Natural killer cell treated with Interleukin-12 subunit alpha and Interleukin-12 subunit beta and Interleukin-15 and Interleukin-18, amount 100 ng/mL, for 72 hours (primary cell): ENCODE data around the gene CPNE2. TPM values are rescaled to one million over a fixed set of nuclear protein-coding genes. Genes with fewer than 3 reads are reported as not detected.
A peak's percentile ranks its signal among the peaks of the same experiment; 100 is the strongest.
"Not testable (repeated sequence)": the region's sequence is repeated elsewhere in the genome, so short reads cannot be mapped to it uniquely, and the experiment has no call there.

ENCODE experiments used
- ATAC-seq, 2 donors: fragments of 150-1000 bp; cut with Tn5 transposase in 1 of 2; sonication (Bioruptor Pico), chemical (Tn5 transposase) in 1 of 2; 2 replicates each; pipeline ENCODE4 v1.10.0; 2021
- DNase-seq: peaks from one replicate; pipeline ENCODE4 v3.0.0; 2022; ENCODE audit warnings: low spot score
- H3K27ac Mint-ChIP-seq, 2 donors: 1 replicate in 1 of 2; 2 replicates in 1 of 2; pipeline ENCODE4 v1.8.0; 2022; ENCODE audit warnings: mixed read lengths in 2 of 2, mild to moderate bottlenecking in 1 of 2, moderate library complexity in 1 of 2
- H3K27me3 Mint-ChIP-seq, 2 donors: 1 replicate in 1 of 2; 2 replicates in 1 of 2; pipeline ENCODE4 v1.8.0; 2022; ENCODE audit warnings: mixed read lengths in 2 of 2
- H3K36me3 Mint-ChIP-seq: one replicate; pipeline ENCODE4 v1.8.0; 2022; ENCODE audit warnings: mixed read lengths
- H3K4me1 Mint-ChIP-seq, 2 donors: 1 replicate in 1 of 2; 2 replicates in 1 of 2; pipeline ENCODE4 v1.8.0; 2022; ENCODE audit warnings: low read depth in 2 of 2, mixed read lengths in 2 of 2, mild to moderate bottlenecking in 1 of 2
- H3K4me3 Mint-ChIP-seq: one replicate; pipeline ENCODE4 v1.8.0; 2022; ENCODE audit warnings: mixed read lengths
- H3K9me3 Mint-ChIP-seq: 2 replicates; pipeline ENCODE4 v1.8.0; 2022; ENCODE audit warnings: mixed read lengths
- total RNA-seq, 2 donors: library from RNA; stranded (reverse); gene quantifications; one replicate each; pipeline ENCODE4 v1.2.3, GENCODE V29; 2022

Gene CPNE2
- total RNA-seq, 2 donors from 2014 or later = 0.50 to 0.95 TPM

DNA sequence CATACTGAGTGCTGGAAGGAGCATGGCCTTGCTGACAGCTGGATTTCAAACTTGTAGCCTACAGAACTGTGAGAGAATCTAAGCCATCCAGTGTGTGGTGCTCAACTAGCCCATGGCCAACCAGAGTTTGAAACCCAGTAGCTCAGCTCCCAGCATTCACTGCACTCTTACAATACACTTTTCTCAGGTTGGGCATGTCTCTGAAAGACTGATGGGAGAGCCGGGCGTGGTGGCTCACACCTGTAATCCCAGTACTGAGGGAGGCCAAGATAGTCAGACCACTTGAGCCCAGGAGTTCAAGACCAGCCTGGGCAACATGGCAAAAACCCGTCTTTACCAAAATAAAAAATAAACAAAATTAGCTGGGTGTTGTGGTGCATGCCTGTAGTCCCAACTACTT lies 3.8 kb downstream of the CPNE2 start:
- DNase-seq (no peak), ATAC-seq (no peak)
- Mint-ChIP-seq H3K4me1 (peaks cover 0 to 10% of the 10 kb centered on the region in 2 donors), H3K27me3 (peaks cover 7 to 11% of the 10 kb centered on the region in 2 donors), H3K36me3 (no peaks in the 10 kb centered on the region), H3K4me3 (no peak overlapping the region), H3K9me3 (no peaks in the 10 kb centered on the region), H3K27ac (no peak overlapping the region)

- H3K4me1 Mint-ChIP-seq = peaks cover 0 to 8% of the 10 kb centered on the region in 2 donors
- no peaks in the 10 kb centered on the region for H3K36me3 Mint-ChIP-seq
- no peak overlapping the region for H3K4me3 Mint-ChIP-seq
- H3K27ac Mint-ChIP-seq = no peak overlapping the region
- H3K27me3 Mint-ChIP-seq = peaks cover 5 to 7% of the 10 kb centered on the region in 2 donors
- ATAC-seq (no peak), DNase-seq (no peak)
- H3K9me3 Mint-ChIP-seq = no peaks in the 10 kb centered on the region
Observed at GRCh38 chr16:57096793-57097192, 4.4 kb downstream of the CPNE2 start.

DNA sequence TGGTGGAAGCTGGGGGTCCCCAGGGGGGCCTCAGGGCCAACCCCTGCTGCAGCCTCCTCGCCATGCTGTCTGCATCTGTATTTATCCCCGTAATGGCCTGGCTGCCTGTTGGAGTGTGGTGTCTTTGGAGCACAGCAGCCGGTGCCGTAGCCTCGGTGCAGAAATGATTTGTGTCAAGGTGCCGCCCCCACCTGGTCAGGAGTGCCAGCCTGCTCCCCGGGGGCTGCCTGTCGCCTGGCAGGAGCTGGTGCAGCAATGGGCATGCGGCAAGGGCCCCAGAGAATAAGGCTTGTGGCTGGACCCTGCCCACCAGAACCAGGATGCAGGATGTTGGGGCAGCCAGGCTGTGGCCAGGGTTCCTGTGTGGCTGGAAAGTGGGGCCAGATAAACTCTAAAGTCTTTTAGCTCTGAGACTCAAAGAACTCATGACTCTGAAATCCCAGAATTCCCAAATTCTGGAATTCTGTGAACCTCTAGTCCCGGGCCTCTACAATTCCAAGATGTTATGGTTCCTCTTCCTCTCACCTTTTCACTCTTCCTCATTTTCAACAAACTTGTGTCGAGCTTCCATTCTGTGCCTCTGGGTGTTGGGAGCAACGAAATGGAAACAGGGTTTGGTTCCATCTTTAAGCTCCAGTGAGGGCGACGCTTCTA lies 5.9 kb downstream of the CPNE2 start:
- no peak for DNase-seq
- Mint-ChIP-seq H3K27me3 (peaks cover 5 to 7% of the 10 kb centered on the region in 2 donors), H3K4me1 (peaks cover 0 to 7% of the 10 kb centered on the region in 2 donors), H3K4me3 (no peak overlapping the region), H3K36me3 (no peaks in the 10 kb centered on the region), H3K27ac (no peak overlapping the region), H3K9me3 (no peaks in the 10 kb centered on the region)
- no peak for ATAC-seq

DNA sequence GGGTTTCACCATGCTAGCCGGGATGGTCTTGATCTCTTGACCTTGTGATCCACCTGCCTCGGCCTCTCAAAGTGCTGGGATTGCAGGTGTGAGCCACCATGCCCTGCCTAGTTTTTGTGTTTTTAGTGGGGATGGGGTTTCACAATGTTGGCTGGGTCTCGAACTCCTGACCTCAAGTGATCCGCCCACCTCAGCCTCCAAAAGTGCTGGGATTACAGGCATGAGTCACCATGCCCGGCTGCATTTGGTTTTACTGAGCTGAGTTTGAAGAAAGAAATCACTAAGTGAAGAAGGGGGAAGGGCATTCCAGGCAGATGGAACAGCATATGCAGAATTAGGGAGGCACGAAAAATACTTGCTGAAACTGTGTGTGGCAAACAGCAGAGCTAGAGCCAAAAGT lies 7.6 kb downstream of the CPNE2 start:
- not testable (repeated sequence) for H3K4me3 Mint-ChIP-seq, H3K36me3 Mint-ChIP-seq, H3K27ac Mint-ChIP-seq, H3K9me3 Mint-ChIP-seq, H3K27me3 Mint-ChIP-seq, DNase-seq, ATAC-seq
- peaks cover 8 to 10% of the 10 kb centered on the region in 2 donors for H3K4me1 Mint-ChIP-seq

DNA sequence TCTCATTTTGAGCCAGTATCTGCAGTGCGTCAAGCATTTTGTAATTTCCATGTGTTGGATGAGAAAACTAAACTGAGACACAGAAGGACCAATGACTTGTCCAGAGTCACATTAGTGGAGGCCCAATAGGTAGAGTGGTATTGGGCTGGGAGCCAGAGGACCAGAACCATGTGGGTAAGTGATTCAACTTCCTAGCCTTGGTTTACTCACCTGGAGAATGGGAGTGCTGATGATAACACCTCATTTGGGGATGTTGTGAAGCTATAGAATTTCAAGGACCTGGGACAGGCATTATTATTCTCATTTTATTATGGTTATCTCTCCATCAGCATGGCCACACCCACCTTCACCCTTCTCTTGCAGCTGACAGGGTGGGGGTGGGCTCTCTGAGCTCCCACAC lies 8.1 kb downstream of the CPNE2 start:
- H3K27me3 Mint-ChIP-seq = peaks cover 3 to 7% of the 10 kb centered on the region in 2 donors
- ATAC-seq (no peak), DNase-seq (no peak)
- no peak overlapping the region for H3K4me3 Mint-ChIP-seq
- no peaks in the 10 kb centered on the region for H3K36me3 Mint-ChIP-seq
- no peak overlapping the region for H3K27ac Mint-ChIP-seq
- H3K9me3 Mint-ChIP-seq = no peaks in the 10 kb centered on the region
- H3K4me1 Mint-ChIP-seq = peaks cover 10 to 11% of the 10 kb centered on the region in 2 donors

DNA sequence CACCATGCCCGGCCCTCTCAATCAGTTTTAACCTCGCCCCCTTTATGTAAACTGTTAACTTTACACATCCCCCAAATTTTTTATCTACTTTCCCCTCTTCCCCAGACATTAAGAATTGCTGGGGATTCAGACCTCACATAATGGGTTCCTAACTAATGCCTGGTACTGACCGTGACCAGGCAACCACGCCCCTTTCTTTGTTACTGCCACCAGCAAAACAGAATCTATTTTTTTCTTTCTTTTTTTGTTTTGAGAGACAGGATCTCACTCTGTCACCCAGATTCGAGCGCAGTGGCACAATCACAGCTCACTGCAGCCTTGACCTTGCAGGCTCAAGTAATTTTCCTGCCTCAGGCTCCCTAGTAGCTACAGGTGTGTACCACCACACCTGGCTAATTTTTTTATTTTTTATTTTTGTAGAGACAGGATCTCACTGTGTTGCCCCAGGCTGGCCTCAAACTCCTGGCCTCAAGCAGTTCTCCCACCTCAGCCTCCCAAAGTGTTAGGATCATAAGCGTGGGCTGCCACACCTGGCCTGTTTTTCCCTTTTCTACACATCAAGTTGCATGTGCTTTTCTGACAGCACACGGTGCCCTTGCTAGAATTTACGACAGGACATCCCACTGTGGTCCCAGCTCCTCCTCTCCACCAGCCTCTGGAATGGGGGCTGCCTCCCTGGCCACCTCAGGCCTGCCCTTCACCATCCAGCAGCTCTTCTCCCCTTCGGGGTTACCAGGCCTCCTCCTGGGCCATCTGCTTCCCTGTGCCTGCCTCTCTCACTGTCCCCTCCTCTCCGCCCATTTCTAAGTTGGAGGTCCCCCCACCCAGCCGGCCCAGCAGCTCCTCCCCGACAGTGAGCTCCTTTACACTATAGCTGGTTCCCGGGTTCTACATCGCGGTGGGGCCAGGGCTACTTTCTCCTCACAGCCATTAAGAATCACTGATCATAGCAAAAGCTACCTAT lies 10.8 kb downstream of the CPNE2 start:
- H3K36me3 Mint-ChIP-seq = no peaks in the 10 kb centered on the region
- no peaks in the 10 kb centered on the region for H3K9me3 Mint-ChIP-seq
- no peak for DNase-seq
- no peak overlapping the region for H3K27ac Mint-ChIP-seq
- peaks cover 10 to 17% of the 10 kb centered on the region in 2 donors for H3K4me1 Mint-ChIP-seq
- no peak for ATAC-seq
- no peaks in the 10 kb centered on the region for H3K27me3 Mint-ChIP-seq
- no peak overlapping the region for H3K4me3 Mint-ChIP-seq

DNA sequence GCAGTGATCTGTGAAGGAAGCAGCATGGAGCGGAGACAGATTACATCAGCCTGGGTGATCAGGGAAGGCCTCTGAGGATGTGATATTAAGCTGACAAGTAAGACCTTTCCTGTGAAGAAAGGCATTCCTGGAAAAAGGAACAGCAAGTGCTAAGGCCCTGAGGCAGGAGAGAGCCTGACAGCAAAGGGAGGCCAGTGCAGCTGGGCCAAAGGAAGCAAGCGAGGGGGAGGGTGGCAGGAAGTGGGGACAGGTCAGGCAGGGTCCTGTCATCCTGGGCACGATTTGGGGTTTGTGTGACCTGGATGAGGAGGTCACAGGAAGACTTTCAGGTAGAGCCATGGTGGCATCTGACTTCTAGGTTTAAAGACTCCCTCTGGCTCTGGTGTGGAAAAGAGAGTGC lies 12.3 kb downstream of the CPNE2 start:
- Mint-ChIP-seq H3K4me3 (no peak overlapping the region), H3K27me3 (no peaks in the 10 kb centered on the region), H3K4me1 (peaks cover 10 to 14% of the 10 kb centered on the region in 2 donors), H3K9me3 (no peaks in the 10 kb centered on the region), H3K27ac (peak overlapping the region in 1 of 2 donors; percentile 45), H3K36me3 (no peaks in the 10 kb centered on the region)
- DNase-seq (no peak), ATAC-seq (peak in 1 of 2 donors; percentile 52)

- no peak for DNase-seq
- Mint-ChIP-seq H3K27ac (no peak overlapping the region), H3K4me1 (peaks cover 10 to 14% of the 10 kb centered on the region in 2 donors), H3K27me3 (no peaks in the 10 kb centered on the region), H3K9me3 (no peaks in the 10 kb centered on the region), H3K4me3 (no peak overlapping the region), H3K36me3 (no peaks in the 10 kb centered on the region)
- no peak for ATAC-seq
Observed at GRCh38 chr16:57105184-57105583, 12.8 kb downstream of the CPNE2 start.

DNA sequence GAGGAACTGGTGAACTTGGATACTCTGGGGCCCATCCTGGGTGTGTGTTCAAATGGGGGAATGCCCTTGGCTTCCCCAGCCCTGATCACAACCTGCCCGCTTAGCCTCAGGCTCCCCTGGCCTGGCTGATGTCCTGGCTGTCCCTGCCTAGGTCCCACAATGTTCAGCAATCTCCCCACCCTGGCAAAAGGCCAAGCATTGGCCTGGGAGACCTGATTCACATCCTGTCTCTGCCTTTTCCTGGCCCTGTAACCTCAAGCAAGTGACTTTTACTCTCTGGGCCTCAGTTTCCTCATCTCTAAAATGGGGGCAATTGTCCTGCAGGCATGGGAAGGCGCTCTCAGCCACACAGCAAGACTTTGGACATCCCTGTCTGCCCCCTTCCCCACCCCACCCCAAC lies 14.4 kb downstream of the CPNE2 start:
- H3K27ac Mint-ChIP-seq = no peak overlapping the region
- no peak for ATAC-seq
- H3K4me1 Mint-ChIP-seq = peaks cover 10 to 14% of the 10 kb centered on the region in 2 donors
- H3K36me3 Mint-ChIP-seq = no peaks in the 10 kb centered on the region
- H3K9me3 Mint-ChIP-seq = no peaks in the 10 kb centered on the region
- no peaks in the 10 kb centered on the region for H3K27me3 Mint-ChIP-seq
- no peak overlapping the region for H3K4me3 Mint-ChIP-seq
- no peak for DNase-seq

DNA sequence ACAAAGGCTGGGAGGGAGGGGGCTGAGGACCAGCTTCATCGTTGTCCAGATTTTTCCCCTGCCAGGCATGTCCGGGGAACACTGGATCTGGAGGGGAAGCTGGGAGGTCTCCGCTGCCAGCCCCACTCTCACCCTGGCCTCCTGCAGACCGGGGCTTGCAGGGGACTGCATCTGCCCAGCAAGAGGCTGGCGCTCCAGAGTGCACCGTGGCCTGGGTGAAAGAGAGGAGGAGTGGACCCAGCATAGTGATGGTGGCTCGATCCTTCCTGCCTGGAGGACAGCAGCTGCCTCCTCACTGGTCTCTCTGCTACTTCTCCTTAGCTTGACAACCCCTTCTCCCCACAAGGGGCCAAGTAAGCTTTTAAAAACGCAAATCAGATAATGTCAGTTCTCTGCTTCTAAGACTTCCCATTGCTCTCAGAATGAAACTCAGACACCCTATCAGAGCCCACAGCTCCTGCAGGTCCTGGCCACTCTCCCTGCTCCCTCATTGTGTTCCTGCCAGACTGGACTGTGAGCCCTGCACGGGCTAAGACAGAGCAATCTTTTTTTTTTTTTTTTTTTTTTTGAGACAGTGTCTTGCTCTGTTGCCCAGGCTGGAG lies 15.0 kb downstream of the CPNE2 start:
- no peak overlapping the region for H3K4me3 Mint-ChIP-seq
- H3K9me3 Mint-ChIP-seq = no peaks in the 10 kb centered on the region
- DNase-seq = no peak
- no peak overlapping the region for H3K27ac Mint-ChIP-seq
- no peaks in the 10 kb centered on the region for H3K36me3 Mint-ChIP-seq
- no peaks in the 10 kb centered on the region for H3K27me3 Mint-ChIP-seq
- no peak for ATAC-seq
- peaks cover 10 to 14% of the 10 kb centered on the region in 2 donors for H3K4me1 Mint-ChIP-seq

DNA sequence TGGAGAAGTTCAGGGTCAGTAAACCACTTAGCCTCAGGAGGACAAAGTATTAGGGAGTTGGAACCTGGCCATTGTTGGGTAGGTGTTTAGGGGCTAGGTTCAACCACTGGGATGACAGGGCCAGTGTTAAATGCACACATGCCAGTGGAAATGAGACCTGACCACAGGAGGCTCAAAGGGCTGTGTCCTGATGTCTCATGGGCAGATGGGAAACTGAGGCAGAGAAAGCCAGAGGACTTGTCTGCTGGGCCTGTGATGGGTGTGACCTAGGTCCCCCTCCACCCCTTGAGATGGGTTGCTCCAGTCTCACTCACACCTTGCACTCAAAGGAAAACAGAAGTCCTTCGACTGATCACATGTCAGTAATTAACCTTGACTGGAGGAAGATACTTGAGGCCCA lies 16.0 kb downstream of the CPNE2 start:
- Mint-ChIP-seq H3K36me3 (no peaks in the 10 kb centered on the region), H3K4me3 (no peak overlapping the region), H3K27ac (peak overlapping the region in 1 of 2 donors; percentile 14), H3K4me1 (peaks cover 10 to 14% of the 10 kb centered on the region in 2 donors), H3K9me3 (no peaks in the 10 kb centered on the region), H3K27me3 (no peaks in the 10 kb centered on the region)
- no peak for ATAC-seq
- DNase-seq = no peak

- not testable (repeated sequence) for H3K36me3 Mint-ChIP-seq, H3K9me3 Mint-ChIP-seq, ATAC-seq, DNase-seq, H3K27ac Mint-ChIP-seq, H3K4me3 Mint-ChIP-seq, H3K27me3 Mint-ChIP-seq
- H3K4me1 Mint-ChIP-seq = peaks cover 7 to 12% of the 10 kb centered on the region in 2 donors
Observed at GRCh38 chr16:57109259-57110105, 17.1 kb downstream of the CPNE2 start.

GRCh38 chr16:57110937-57111336 lies 18.6 kb downstream of the CPNE2 start:
- Mint-ChIP-seq H3K36me3 (no peaks in the 10 kb centered on the region), H3K27ac (no peak overlapping the region), H3K4me3 (no peak overlapping the region)

More at GRCh38 chr16:57110937-57111336, 18.6 kb downstream of the CPNE2 start:
- DNase-seq (no peak), ATAC-seq (no peak)
- H3K27me3 Mint-ChIP-seq = no peaks in the 10 kb centered on the region
- peaks cover 0 to 6% of the 10 kb centered on the region in 2 donors for H3K4me1 Mint-ChIP-seq
- no peaks in the 10 kb centered on the region for H3K9me3 Mint-ChIP-seq
